Measurements from ENCODE around the gene PRADC1.
"Not testable (repeated sequence)": the region's sequence is repeated elsewhere in the genome, so short reads cannot be mapped to it uniquely, and the experiment has no call there.

The PRADC1 gene

GRCh38 chr2:73233154-73233931 is at the start of gene PRADC1:
TSS of gene PRADC1 (minus strand) at chr2:73233239. CDS start at chr2:73233160, 79 bp downstream.
- H3K4me3 ChIP-seq: peak within 1 kb of the TSS; percentile 64 to 83 (median 82)

GRCh38 chr2:73281244-73281643 is 48.2 kb upstream of the PRADC1 start:
- H3K4me3 ChIP-seq: no peak overlapping the region

More at GRCh38 chr2:73233154-73233931, at the start of gene PRADC1:
- peak within 1 kb of the TSS; percentile 75 to 98 (median 96) for H3K27ac ChIP-seq

GRCh38 chr2:73279852-73280251 is 46.8 kb upstream of the PRADC1 start:
- Histone ChIP-seq H3K4me3 (no peak overlapping the region), H3K27ac (no peak overlapping the region)

More at GRCh38 chr2:73281244-73281643, 48.2 kb upstream of the PRADC1 start:
- no peak overlapping the region for H3K27ac ChIP-seq

- H3K27ac ChIP-seq: no peak overlapping the region
- no peak overlapping the region for H3K4me3 ChIP-seq
These were observed 39.2 kb upstream of the PRADC1 start for GRCh38 chr2:73272270-73272669.

GRCh38 chr2:73269686-73270465 is 36.8 kb upstream of the PRADC1 start:
- peak overlapping the region in 5 of 21 experiments; percentile 24 to 65 (median 44) for H3K27ac ChIP-seq
- peak overlapping the region in 6 of 7 experiments; percentile 7 to 47 (median 34) for H3K4me3 ChIP-seq

GRCh38 chr2:73268830-73269685 is 36.0 kb upstream of the PRADC1 start:
- H3K27ac ChIP-seq: peak overlapping the region in 6 of 21 experiments; percentile 24 to 65 (median 50)
- H3K4me3 ChIP-seq: peak overlapping the region; percentile 15 to 47 (median 31)

GRCh38 chr2:73268366-73268829 is 35.4 kb upstream of the PRADC1 start:
- no peak overlapping the region for H3K27ac ChIP-seq
- H3K4me3 ChIP-seq: peak overlapping the region in 5 of 7 experiments; percentile 15 to 47 (median 31)

- no peak overlapping the region for H3K27ac ChIP-seq
- no peak overlapping the region for H3K4me3 ChIP-seq
These were observed 34.0 kb upstream of the PRADC1 start for GRCh38 chr2:73267008-73267407.

- H3K27ac ChIP-seq: no peak overlapping the region
These were observed 33.2 kb upstream of the PRADC1 start for GRCh38 chr2:73266061-73266901.

GRCh38 chr2:73265298-73266060 is 32.4 kb upstream of the PRADC1 start:
- Histone ChIP-seq H3K4me3 (no peak overlapping the region), H3K27ac (no peak overlapping the region)

More at GRCh38 chr2:73266061-73266901, 33.2 kb upstream of the PRADC1 start:
- H3K4me3 ChIP-seq: no peak overlapping the region

GRCh38 chr2:73264783-73265182 is 31.7 kb upstream of the PRADC1 start:
- Histone ChIP-seq H3K27ac (no peak overlapping the region), H3K4me3 (no peak overlapping the region)

GRCh38 chr2:73264332-73264606 is 31.2 kb upstream of the PRADC1 start:
- Histone ChIP-seq H3K27ac (no peak overlapping the region), H3K4me3 (no peak overlapping the region)

GRCh38 chr2:73263540-73264331 is 30.7 kb upstream of the PRADC1 start:
- Histone ChIP-seq H3K27ac (no peak overlapping the region), H3K4me3 (no peak overlapping the region)

- H3K4me3 ChIP-seq, H3K27ac ChIP-seq: not testable (repeated sequence)
These were observed 29.8 kb upstream of the PRADC1 start for GRCh38 chr2:73262691-73263429.

- no peak overlapping the region for H3K27ac ChIP-seq
- no peak overlapping the region for H3K4me3 ChIP-seq
These were observed 29.1 kb upstream of the PRADC1 start for GRCh38 chr2:73262108-73262651.

- no peak overlapping the region for H3K4me3 ChIP-seq
- H3K27ac ChIP-seq: no peak overlapping the region
These were observed 27.4 kb upstream of the PRADC1 start for GRCh38 chr2:73260338-73260984.
